HEK293T (cell line): ENCODE data around the gene SGPL1.

Experiments
- CTCF ChIA-PET: fragments of 350-600 bp; formaldehyde crosslinking; extraction: SDS; loops from one replicate; lab custom pipeline; 2021; ENCODE audit warnings: antibody characterized with exemption, inconsistent platforms; lab: Yijun Ruan, JAX
- POLR2A ChIA-PET: fragments of 350-600 bp; formaldehyde crosslinking; extraction: SDS; loops from one replicate; lab custom pipeline; 2020; ENCODE audit warnings: antibody characterized with exemption, inconsistent platforms; lab: Yijun Ruan, JAX
- DNase-seq: peaks from one replicate; pipeline ENCODE4 v3.0.0; 2012; ENCODE audit warnings: mixed read lengths; ENCODE audit errors: extremely low spot score
- ARNT ChIP-seq: fragments of 450-650 bp; IDR thresholded peaks from 2 replicates; pipeline ENCODE4 v1.6.1; 2017; ENCODE audit warnings: mild to moderate bottlenecking
- BHLHE40 ChIP-seq: fragments of 450-650 bp; IDR thresholded peaks from 2 replicates; pipeline ENCODE4 v1.6.1; 2016; ENCODE audit warnings: mild to moderate bottlenecking, moderate library complexity, borderline replicate concordance
- CTBP1 ChIP-seq: fragments of 450-650 bp; IDR thresholded peaks from 2 replicates; pipeline ENCODE4 v1.6.1; 2016; ENCODE audit warnings: borderline replicate concordance
- ELF4 ChIP-seq: fragments of 450-650 bp; IDR thresholded peaks from 2 replicates; pipeline ENCODE4 v1.6.1; 2017; ENCODE audit warnings: antibody characterized with exemption
- FOXA1 ChIP-seq: fragments of 450-650 bp; IDR thresholded peaks from 2 replicates; pipeline ENCODE4 v1.6.1; 2016; ENCODE audit warnings: mild to moderate bottlenecking
- FOXK2 ChIP-seq: fragments of 450-650 bp; IDR thresholded peaks from 2 replicates; pipeline ENCODE4 v1.6.1; 2016; ENCODE audit warnings: mild to moderate bottlenecking
- FOXM1 ChIP-seq: fragments of 450-650 bp; IDR thresholded peaks from 2 replicates; pipeline ENCODE4 v1.6.1; 2017; ENCODE audit warnings: mild to moderate bottlenecking, borderline replicate concordance
- HDGF ChIP-seq: fragments of 450-650 bp; IDR thresholded peaks from 2 replicates; pipeline ENCODE4 v1.6.1; 2017; ENCODE audit warnings: antibody characterized with exemption, borderline replicate concordance
- L3MBTL2 ChIP-seq: fragments of 450-650 bp; conservative IDR thresholded peaks from 2 replicates; pipeline ENCODE4 v1.6.1; 2016; ENCODE audit warnings: mild to moderate bottlenecking
- LEF1 ChIP-seq: fragments of 450-650 bp; IDR thresholded peaks from 2 replicates; pipeline ENCODE4 v1.6.1; 2017; ENCODE audit warnings: mild to moderate bottlenecking, borderline replicate concordance
- NFRKB ChIP-seq: fragments of 450-650 bp; IDR thresholded peaks from 2 replicates; pipeline ENCODE4 v1.6.1; 2016; ENCODE audit warnings: mild to moderate bottlenecking, moderate library complexity
- PKNOX1 ChIP-seq: fragments of 450-650 bp; IDR thresholded peaks from 2 replicates; pipeline ENCODE4 v1.6.1; 2016
- SP1 ChIP-seq: fragments of 450-650 bp; IDR thresholded peaks from 2 replicates; pipeline ENCODE4 v1.6.1; 2017
- SUZ12 ChIP-seq: fragments of 450-650 bp; IDR thresholded peaks from 2 replicates; pipeline ENCODE4 v1.6.1; 2016; ENCODE audit warnings: mild to moderate bottlenecking
- TARDBP ChIP-seq: fragments of 450-650 bp; IDR thresholded peaks from 2 replicates; pipeline ENCODE4 v1.6.1; 2016
- ZNF384 ChIP-seq: fragments of 450-650 bp; IDR thresholded peaks from 2 replicates; pipeline ENCODE4 v1.6.1; 2016

SGPL1 gene

GRCh38 chr10:70885931-70886903 lies 70.5 kb downstream of the SGPL1 start:
- TF ChIP-seq FOXK2 (no peak), LEF1 (no peak), SP1 (no peak), ZNF384 (no peak), ARNT (no peak), TARDBP (no peak), SUZ12 (no peak), ELF4 (no peak), NFRKB (no peak), BHLHE40 (no peak), FOXA1 (no peak), PKNOX1 (no peak), HDGF (no peak), CTBP1 (no peak), FOXM1 (no peak), L3MBTL2 (no peak)
- DNase-seq: no peak
- POLR2A ChIA-PET: no interaction called here
- CTCF ChIA-PET: no interaction called here

GRCh38 chr10:70886921-70887665 lies 71.3 kb downstream of the SGPL1 start:
- POLR2A ChIA-PET: interaction anchor here (0.7 to 2.0 kb wide), 7 partner anchors 8 to 70 kb away, joined by 3 to 6 read pairs (median 3); no protein-coding TSS in a partner anchor
- TF ChIP-seq NFRKB: no peak
- TF ChIP-seq TARDBP: no peak
- TF ChIP-seq ZNF384: no peak
- TF ChIP-seq FOXM1: no peak
- TF ChIP-seq PKNOX1: no peak
- TF ChIP-seq ELF4: no peak
- no peak for TF ChIP-seq LEF1
- no peak for TF ChIP-seq SUZ12
- CTCF ChIA-PET: interaction anchor here (0.6 to 0.9 kb wide), 3 partner anchors 264 to 286 kb away, joined by 3 read pairs; no protein-coding TSS in a partner anchor
- no peak for DNase-seq

GRCh38 chr10:70887804-70888800 lies 72.4 kb downstream of the SGPL1 start, which contains the start of gene PCBD1:
PCBD1 (minus strand) TSS chr10:70888565; CDS start chr10:70888533, 32 bp downstream.
- CTCF ChIA-PET: interaction anchor here (0.6 to 1.0 kb wide), 4 partner anchors 71 to 285 kb away, joined by 3 read pairs; no protein-coding TSS in a partner anchor
- POLR2A ChIA-PET: interaction anchor here (0.7 to 2.0 kb wide), 11 partner anchors 9 to 72 kb away, joined by 3 to 6 read pairs (median 3); no protein-coding TSS in a partner anchor
- DNase-seq: peak; percentile 70
- peak; percentile 70; the same call in 1 of the 2 replicates for TF ChIP-seq HDGF
- no peak for TF ChIP-seq ARNT
- no peak for TF ChIP-seq ELF4
- no peak for TF ChIP-seq ZNF384
- no peak for TF ChIP-seq TARDBP
- peak; percentile 66 for TF ChIP-seq PKNOX1
- TF ChIP-seq NFRKB: no peak
- no peak for TF ChIP-seq CTBP1

GRCh38 chr10:70889291-70889690 lies 73.5 kb downstream of the SGPL1 start:
- no peak for DNase-seq
- TF ChIP-seq PKNOX1: no peak
- no peak for TF ChIP-seq FOXA1
- TF ChIP-seq TARDBP: no peak
- no peak for TF ChIP-seq ARNT
- TF ChIP-seq CTBP1: no peak
- no peak for TF ChIP-seq SP1
- TF ChIP-seq ELF4: no peak
- TF ChIP-seq BHLHE40: no peak
- TF ChIP-seq LEF1: no peak
- no peak for TF ChIP-seq HDGF
- TF ChIP-seq ZNF384: no peak
- no peak for TF ChIP-seq L3MBTL2
- TF ChIP-seq FOXM1: no peak
- ChIA-PET CTCF (interaction anchor here (1.2 kb wide), 1 partner anchor 14 kb away, joined by 5 read pairs; no protein-coding TSS in a partner anchor), POLR2A (no interaction called here)
